MCF 10A (cell line): ENCODE results near the gene SLC22A14. TPM values are rescaled to one million over a fixed set of nuclear protein-coding genes. Genes with fewer than 3 reads are reported as not detected.

ENCODE experiments used
- BruUV-seq: library from RNA; stranded (reverse); fragments of 400-500 nt; replicated peaks from 2 replicates; lab custom pipeline; 2021; lab: Mats Ljungman, UMichigan
- CTCF ChIA-PET: fragments of 300-600 bp; sonication (Branson Sonifier 250); formaldehyde crosslinking; extraction: SDS; loops from one replicate; lab custom pipeline; 2021; ENCODE audit warnings: antibody characterized with exemption, inconsistent platforms; lab: Yijun Ruan, JAX
- POLR2A ChIA-PET: fragments of 300-600, 350-650 bp; sonication (Branson Sonifier 250); formaldehyde crosslinking; extraction: SDS; loops from one replicate; lab custom pipeline; 2020; ENCODE audit warnings: antibody characterized with exemption, inconsistent platforms; lab: Yijun Ruan, JAX
- DNase-seq: peaks from one replicate; pipeline ENCODE4 v3.0.0-alpha.2; 2018; ENCODE audit not compliant: unreplicated experiment
- H3K27ac Mint-ChIP-seq: one replicate; pipeline ENCODE4 v1.8.0; 2022; ENCODE audit warnings: mild to moderate bottlenecking, low read depth, mixed read lengths; ENCODE audit not compliant: unreplicated experiment
- H3K27me3 Mint-ChIP-seq: one replicate; pipeline ENCODE4 v1.8.0; 2022; ENCODE audit warnings: mixed read lengths; ENCODE audit not compliant: insufficient read depth, unreplicated experiment
- H3K36me3 Mint-ChIP-seq: one replicate; pipeline ENCODE4 v1.8.0; 2022; ENCODE audit warnings: mild to moderate bottlenecking, moderate library complexity, mixed read lengths; ENCODE audit not compliant: insufficient read depth, unreplicated experiment
- H3K4me1 Mint-ChIP-seq: one replicate; pipeline ENCODE4 v1.8.0; 2022; ENCODE audit warnings: mixed read lengths; ENCODE audit not compliant: insufficient read depth, unreplicated experiment
- H3K4me3 Mint-ChIP-seq: one replicate; pipeline ENCODE4 v1.8.0; 2022; ENCODE audit warnings: mild to moderate bottlenecking, moderate library complexity, mixed read lengths; ENCODE audit not compliant: unreplicated experiment
- H3K9me3 Mint-ChIP-seq: one replicate; pipeline ENCODE4 v1.8.0; 2022; ENCODE audit warnings: mixed read lengths; ENCODE audit not compliant: unreplicated experiment
- CTCF ChIP-seq: fragments of 200-600 bp; IDR thresholded peaks from one replicate; pipeline ENCODE4 v1.8.0; 2022; ENCODE audit warnings: antibody characterized with exemption, mild to moderate bottlenecking; ENCODE audit not compliant: unreplicated experiment
- intact Hi-C: fragments of 100-400 bp; cut with micrococcal nuclease; formaldehyde crosslinking; loops from 2 replicates; pipeline ENCODE4 v1.14.1; 2022
- total RNA-seq: library from RNA; stranded (reverse); gene quantifications from 2 replicates; pipeline ENCODE4 v1.2.3, GENCODE V29; 2022

The SLC22A14 gene
- total RNA-seq, 1 experiment from 2014 or later: 0.44 TPM

DNA sequence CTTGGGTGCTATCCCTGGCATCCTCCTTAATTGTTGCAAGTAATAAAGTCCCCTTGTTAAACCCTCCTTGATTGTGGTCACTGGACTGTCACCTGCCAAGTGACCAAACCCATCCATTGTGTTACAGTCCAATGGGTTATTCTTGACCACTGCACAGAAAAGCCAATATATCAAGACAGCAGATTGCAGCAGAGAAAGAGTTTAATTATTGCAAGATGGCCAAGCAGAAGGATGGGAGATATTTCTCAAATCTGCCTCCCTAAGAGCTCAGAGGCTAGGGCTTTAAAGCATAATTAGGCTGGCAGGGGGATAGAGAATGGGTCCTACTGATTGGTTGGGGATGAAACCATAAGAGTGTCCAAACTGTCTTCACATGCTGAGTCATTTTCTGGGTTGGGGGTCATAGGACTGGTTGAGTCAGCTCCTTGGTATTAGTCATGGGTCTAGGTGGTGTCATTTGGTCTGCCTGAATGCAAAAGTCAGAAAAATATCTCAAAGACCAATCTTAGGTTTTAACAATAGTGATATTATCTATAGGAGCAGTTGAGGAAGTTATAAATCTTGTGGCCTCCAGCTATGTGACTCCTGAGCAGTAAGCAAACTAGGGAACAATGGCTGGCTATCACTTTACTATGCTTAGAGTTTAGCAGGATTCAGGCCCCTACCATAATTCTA lies 45.4 kb downstream of the SLC22A14 start:
- ChIA-PET POLR2A (interaction anchor here (0.8 kb wide), 1 partner anchor 191 kb away, joined by 3 read pairs; the partner anchor contains the start of gene ACAA1), CTCF (interaction anchor here (0.6 to 3.7 kb wide), 2 partner anchors 19 to 25 kb away, joined by 3 to 17 read pairs; partner anchors contain the start of gene XYLB)
- intact Hi-C loops: no loop called here
- H3K4me1 Mint-ChIP-seq: no peaks in the 10 kb centered on the region
- TF ChIP-seq CTCF: no peak
- no peak overlapping the region for H3K4me3 Mint-ChIP-seq
- H3K27me3 Mint-ChIP-seq: no peaks in the 10 kb centered on the region
- peak; percentile 39 for DNase-seq
- no TSS peak for BruUV-seq
- no peaks in the 10 kb centered on the region for H3K9me3 Mint-ChIP-seq
- H3K27ac Mint-ChIP-seq: peak overlapping the region; percentile 59
- peaks cover 6% of the 10 kb centered on the region for H3K36me3 Mint-ChIP-seq

- ChIA-PET CTCF (interaction anchor here (0.6 to 1.5 kb wide), 4 partner anchors 13 to 177 kb away, joined by 3 to 7 read pairs (median 5); partner anchors contain the start of gene XYLB), POLR2A (no interaction called here)
- Mint-ChIP-seq H3K27me3 (no peaks in the 10 kb centered on the region), H3K36me3 (peaks cover 6% of the 10 kb centered on the region), H3K27ac (no peak overlapping the region), H3K4me1 (no peaks in the 10 kb centered on the region), H3K4me3 (no peak overlapping the region), H3K9me3 (no peaks in the 10 kb centered on the region)
- no peak for TF ChIP-seq CTCF
- no TSS peak for BruUV-seq
- intact Hi-C loops: no loop called here
- DNase-seq: no peak
Measured at GRCh38 chr3:38331257-38332022, 49.3 kb downstream of the SLC22A14 start.

DNA sequence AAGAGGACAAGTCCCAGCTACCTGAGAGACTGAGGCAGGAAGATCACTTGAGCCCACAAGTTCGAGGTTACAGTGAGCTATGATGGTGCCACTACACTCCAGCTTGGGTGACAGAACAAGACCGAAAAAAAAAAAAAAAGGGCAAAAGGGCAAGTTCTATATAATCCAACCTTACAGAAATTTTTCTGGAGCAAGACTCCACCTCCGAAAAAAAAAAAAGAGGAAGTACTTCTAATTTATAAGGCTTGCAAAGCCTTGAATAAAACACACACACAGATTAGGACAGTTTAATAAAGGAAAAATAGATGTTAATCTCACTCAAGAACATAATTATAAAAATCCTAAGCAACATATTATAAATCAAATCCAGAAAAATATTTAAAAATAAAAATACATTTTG lies 50.1 kb downstream of the SLC22A14 start:
- Mint-ChIP-seq H3K9me3 (no peaks in the 10 kb centered on the region), H3K4me1 (no peaks in the 10 kb centered on the region), H3K4me3 (no peak overlapping the region), H3K36me3 (peaks cover 6% of the 10 kb centered on the region), H3K27me3 (no peaks in the 10 kb centered on the region), H3K27ac (no peak overlapping the region)
- BruUV-seq: no TSS peak
- no peak for TF ChIP-seq CTCF
- POLR2A ChIA-PET: no interaction called here
- no peak for DNase-seq
- CTCF ChIA-PET: interaction anchor here (0.7 to 1.5 kb wide), 3 partner anchors 12 to 27 kb away, joined by 3 to 7 read pairs (median 7); partner anchors contain the start of gene XYLB
- intact Hi-C loops: no loop called here
